HG03432 (cell line): ENCODE results near the gene KLK14.

ENCODE experiments used
- ATAC-seq: cut with Tn5 transposase; IDR thresholded peaks from one replicate; pipeline ENCODE4 v1.9.1; 2021; ENCODE audit warnings: mild to moderate bottlenecking, moderate library complexity; ENCODE audit not compliant: unreplicated experiment

The KLK14 gene

DNA sequence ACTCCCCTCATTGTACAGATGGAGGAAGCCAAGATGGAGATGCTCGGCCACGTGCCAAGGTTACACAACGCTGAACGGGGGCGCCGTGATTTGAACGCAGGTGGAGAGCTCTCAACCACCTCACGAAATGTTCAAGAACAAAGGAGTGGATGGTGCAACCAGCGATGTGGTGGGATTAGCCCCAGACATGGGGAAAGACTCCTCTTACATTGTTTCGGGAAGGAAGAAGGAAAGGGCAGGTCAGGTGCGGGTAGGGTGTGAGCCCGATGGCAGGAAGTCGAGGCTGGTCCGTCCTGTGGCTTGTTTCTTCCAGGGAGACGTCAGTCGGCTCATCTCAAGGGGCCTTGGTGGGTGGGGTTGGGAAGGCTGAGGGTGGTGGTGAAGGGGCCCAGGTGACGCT is 7.1 kb upstream of the KLK14 start:
- no peak for ATAC-seq

DNA sequence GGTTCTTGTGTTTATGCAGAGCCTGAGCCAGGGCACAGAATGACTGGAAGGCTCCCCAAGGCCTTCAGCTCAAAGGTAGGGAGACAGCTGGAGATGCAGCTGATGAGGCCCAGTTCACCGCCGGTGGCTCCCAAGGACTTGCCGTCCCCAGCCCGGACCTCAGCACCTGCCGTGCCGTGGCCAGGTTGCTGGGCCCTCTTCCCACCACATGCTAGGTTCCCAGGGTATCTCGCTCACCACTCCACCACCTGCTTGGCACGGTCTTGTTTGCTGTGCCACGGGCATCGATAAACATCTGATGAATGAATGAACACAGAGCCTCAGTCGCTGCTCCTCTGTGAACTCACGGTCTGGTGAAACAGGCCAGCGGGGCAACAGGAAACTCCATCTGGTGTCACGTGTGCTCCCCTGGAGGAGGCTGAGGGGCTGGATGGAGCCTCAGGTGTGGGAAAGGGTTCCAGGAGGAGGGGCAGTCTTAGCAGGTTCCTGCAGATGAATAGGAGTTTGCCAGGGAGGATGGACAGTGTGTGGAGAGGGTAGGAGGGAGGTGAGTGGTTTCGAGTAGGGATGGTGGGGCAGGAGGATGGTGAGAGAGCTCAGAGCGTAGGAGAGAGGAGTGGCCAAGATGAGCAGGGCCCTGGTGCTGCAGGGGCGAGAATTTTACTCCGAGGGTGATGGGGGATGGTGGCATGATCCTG is 3.6 kb upstream of the KLK14 start:
- ATAC-seq: no peak

DNA sequence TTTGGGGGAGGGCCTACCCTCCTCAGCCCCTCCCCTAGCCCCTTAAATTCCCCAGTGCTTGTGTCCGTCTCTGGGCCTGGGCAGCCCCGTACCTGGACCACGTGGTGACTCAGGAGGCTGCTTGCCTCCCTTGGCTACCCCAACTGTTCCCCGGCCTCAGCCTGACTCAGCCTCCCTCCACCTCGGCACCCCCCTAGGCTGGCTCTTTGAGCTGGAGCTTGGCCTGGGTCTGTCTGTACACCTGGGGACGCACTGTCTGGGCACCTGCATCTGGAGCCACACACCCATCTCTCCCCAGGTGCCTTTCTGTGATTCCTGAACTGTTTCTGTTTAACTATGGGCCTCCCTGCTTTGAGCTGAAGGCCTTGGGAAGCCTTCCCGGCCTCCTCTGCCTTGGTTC is 1.8 kb upstream of the KLK14 start:
- no peak for ATAC-seq

DNA sequence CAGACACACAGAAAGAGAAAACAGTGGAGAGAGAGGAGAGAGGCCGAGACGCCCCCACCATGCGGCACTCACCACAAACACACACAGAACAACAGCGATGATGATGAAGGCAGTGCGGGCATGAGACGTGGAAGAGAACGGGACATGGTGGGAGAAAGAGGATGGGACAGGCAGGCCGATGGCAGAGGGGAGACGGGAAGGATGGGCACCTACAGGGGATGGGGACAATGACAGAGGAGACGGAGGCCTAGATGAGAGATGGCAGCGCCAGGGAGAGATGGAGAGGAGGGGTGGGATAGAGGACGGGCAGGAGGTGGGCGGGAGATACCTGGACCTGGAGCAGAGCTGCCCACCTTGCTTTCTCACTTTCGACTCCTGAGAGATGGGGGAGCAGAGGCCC is 1.1 kb upstream of the KLK14 start:
- ATAC-seq: no peak

DNA sequence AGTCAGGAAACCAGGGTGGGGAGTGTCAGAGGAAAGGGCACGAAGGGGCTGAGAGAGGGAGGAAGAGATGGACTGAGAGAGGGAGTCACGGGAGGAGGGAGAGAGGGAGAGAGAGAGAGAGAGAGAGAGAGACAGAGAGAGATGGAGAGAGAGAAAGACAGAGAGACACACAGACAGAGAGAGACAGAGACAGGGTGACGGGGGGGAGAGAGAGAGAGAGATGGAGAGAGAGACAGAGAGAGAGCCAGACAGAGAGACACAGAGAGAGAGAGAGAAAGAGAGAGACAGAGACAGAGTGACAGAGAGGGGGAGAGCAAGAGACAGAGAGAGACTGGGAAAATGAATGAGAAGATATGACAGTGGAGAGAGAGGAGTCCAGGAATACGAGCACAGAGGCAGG is 494 bp upstream of the KLK14 start:
- no peak for ATAC-seq

DNA sequence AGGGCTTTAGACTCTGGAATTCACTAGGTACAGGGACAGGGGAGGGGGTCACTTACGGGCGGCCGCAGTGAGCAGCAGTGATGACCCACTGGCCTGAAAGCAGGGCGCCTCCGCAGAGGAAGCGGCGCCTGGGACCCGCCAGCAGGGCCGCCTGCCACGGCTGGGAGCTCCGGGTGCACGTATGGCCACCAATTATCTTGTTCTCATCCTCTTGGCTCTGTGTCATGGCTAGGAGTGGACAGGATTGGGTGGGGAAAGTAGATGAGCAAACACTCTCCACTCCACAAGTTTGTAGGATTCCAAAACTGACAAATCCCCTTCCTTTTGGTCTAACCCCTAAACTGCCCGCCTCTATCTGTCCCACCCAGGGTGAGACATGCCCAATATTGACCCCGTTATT is 1.2 kb downstream of the KLK14 start:
- no peak for ATAC-seq

DNA sequence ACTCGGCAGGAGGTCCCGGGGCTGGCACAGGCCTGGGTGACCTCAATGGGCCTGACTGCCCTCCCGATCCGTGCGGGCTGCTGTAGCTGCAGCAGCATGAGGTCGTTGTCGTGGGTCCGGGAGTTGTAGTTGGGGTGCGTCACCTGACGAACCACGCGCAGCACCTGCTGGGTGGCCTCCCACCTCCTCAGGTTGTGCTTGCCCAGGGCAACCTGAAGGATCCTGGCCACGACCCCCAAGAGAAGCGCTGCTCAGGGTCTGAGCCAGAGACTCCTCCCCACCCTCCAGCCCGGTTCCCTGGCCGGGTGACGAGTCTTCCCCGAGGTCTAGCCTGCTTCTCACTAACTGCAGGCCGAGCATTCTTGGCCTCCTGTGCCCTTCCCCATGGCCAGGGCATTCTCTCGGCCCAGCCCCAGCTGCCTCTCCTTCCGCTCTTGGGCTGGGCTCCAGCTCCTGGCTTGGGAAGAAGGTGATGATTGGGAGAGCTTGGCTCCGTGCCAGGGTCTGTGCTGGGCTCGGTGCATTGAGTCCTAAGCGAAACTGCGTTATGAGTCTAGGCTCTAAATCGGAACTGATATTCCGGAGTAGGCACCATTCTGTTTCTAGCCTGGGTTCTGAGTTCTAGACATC is 3.1 kb downstream of the KLK14 start:
- no peak for ATAC-seq

DNA sequence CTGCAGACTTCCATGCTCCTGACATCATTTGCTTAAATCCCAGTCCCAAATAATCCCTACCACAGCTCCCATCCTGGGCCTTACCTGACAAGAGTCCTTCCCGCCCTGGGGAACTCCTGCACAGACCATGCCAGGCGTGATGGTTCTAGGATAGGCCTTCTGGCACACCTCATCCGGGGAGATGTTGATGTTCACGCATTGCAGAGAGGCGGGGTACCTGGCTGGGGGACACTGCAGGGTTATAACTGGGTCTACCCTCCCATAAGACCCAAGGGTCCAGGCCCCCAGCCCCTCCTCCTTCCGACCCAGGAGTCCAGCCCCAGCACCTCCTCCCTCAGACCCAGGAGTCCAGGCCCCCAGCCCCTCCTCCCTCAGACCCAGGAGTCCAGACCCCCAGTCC is 4.0 kb downstream of the KLK14 start:
- ATAC-seq: no peak

DNA sequence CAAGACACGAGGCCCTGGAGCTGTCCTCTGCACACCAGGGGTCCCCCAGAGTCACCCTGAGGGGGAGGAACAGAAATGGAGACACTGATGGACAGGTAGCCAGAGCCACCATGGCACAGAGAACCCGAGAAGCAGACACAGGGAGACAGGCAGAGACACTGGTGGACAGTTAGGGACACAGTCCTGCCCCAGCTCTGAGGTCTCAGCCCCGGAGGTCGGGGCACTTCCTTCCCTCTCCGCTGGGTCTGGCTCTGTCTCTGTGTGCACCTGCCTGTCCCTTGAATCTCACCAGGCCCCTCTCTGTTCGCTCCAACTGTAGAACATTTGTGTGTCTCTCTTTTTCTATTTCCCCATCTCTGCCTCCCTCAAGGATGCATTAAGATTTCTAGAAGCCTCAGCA is 4.6 kb downstream of the KLK14 start:
- ATAC-seq: no peak

DNA sequence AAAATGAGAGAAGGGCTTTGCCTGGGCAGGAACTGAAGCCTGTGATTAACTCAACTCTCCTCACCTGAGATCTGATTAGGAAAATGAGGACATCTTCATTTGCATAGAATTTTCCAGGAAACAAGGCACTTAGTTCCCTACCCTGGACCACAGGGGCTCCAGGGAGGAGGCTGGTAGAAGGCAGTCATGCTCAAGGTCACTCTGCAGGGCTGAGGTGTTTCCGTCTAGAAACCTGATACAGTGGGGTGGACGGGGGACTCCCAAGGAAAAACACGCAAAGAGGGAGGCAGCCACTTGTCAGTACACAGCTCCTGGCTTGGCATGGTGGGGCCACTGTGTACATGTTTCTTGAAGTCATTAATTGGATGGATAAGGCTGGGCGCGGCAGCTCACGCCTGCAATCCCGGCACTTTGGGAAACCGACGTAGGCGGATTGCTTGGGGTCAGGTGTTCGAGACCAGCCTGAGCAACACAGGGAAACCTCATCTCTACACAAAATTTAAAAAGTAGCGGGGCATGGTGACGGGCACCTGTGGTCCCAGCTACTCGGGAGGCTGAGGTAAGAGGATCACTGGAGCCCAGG is 6.0 kb downstream of the KLK14 start:
- no peak for ATAC-seq

DNA sequence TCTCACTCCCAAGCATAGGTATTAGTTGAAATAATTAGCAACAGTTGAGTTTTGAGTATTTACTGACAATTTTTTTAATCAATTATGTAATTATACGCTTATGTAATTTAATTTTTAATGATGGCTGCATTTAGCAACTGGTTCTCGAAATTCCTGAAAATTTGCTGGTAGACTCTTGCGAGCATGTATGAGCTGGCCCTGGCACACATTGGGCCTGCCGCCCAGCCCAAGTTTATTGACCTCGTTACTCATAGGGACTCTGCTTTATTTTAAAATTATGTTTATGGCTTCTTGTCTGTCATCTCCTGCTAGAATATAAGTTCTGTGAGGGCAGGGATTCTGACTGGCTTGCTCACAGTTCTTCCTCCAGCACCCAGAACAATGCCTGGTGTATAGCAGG is 6.7 kb downstream of the KLK14 start:
- no peak for ATAC-seq

DNA sequence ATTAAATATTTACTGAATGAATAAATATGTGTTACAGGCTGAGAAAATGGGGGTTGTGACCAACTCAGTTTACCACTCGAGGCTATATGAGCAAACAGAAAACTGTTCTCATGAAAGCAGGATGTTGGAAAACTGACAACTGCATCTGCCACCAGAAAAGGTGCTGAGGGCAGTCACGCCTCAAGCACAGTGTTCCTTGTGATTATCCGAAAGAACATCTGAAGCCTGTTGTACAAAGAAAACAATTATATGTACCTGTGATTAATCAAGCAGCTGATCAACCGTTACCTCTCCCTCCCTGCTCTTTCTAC is 11.6 kb downstream of the KLK14 start:
- ATAC-seq: no peak

DNA sequence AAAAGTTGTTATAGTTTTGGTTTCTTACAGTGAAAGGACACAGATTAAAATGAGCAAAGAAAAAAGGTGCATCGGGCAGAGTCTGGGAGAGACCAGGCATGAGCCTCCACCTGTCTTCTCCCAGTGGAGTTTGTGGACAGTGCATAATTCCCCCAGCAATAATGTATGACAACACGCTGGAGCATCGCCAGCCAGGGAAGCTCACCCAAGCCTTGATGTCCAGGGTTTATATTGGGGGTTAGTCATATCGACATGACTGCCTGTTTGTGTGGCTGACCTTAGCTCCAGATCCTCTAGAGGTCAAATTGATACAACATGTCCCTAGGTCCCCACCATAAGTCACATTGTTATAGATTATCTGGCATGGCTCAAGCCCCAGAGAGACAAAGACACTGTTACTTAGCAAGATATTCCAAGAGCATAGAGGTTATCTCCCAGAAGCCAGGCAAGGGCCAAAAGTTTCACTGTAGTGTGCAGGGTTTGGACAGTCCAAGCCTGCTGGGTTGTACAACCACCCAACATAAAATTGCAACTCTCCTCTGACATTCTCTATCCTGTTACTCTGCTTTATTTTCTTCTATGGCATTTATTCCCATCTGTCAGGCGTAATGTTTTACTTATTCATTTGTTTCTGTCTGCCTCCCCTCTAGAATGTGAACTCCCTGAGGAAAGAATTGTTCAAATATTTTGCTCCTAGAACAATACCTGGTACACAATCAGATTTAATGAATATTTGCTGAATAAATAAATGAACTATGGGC is 12.2 kb downstream of the KLK14 start:
- no peak for ATAC-seq

DNA sequence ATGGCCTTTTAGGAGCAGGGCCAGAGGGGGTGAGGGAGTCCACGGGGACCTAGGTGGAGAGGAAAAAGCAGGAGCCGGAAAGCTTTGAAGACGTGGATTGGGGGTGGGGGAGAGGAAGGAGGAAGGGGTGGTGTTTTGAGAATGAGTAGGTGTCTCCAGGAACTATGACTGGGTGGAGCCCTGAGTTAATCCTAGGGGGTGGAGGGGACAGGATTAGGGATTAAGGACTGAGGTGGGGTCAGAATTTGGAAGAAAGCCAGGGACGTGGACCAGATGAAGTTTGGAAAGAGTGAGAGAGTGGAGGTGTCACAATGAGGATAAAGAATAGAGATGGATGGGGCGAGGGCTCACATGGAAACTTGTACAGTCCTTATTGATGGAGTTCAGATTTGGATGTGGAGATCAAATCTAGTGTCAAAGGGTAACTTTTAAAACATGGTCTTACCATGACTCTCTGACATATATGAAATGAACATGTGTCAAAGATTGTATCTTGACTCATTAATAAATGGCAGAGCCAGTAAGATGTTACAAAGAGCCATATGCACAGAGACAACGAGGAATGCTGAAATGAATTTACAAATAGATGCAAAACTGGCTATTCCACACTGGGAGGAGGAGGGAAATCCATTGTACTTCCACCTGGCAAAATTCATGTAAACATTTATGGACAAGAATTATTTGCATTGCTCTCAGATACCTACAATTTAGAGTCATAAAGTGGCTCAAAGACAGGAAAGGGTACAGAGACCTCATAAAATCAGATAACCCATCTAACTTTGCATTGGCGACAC is 16.1 kb downstream of the KLK14 start:
- no peak for ATAC-seq

DNA sequence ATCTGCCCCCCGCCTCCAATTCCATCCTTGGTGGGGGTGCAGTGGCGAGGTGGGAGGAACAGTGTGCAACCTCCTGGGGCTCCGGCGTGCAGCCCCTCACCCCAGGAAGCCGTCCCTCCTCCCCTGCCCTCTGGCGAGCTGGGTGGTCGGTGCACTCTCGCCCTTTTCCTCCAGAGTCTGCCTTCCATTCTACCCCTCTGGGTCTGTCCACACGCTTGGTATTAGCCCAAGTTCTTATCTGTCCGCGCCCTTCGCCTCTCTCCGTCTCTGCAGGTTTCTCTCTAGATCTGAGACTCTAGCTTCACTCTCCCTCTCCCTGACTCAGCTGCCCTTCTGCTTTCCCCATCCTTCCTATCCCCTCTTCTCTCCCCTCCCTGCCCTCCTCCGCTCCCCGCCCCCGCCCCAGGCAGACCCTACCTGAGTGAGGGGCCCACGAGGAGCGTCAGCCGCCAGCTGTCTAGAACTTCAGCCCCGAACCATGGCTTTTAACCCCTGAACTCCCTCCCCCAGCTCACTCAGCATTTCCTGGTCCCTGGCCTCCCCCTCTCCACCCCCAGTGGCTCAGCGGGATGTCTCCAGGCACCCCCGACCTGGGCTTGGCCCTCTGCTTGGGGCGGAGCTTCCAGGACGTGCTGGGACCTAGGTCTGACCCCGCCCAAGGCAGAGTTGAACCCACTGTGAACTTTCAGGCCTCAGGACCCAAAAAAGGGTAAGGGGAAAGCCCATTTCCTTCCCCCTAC is 17.3 kb downstream of the KLK14 start:
- no peak for ATAC-seq

DNA sequence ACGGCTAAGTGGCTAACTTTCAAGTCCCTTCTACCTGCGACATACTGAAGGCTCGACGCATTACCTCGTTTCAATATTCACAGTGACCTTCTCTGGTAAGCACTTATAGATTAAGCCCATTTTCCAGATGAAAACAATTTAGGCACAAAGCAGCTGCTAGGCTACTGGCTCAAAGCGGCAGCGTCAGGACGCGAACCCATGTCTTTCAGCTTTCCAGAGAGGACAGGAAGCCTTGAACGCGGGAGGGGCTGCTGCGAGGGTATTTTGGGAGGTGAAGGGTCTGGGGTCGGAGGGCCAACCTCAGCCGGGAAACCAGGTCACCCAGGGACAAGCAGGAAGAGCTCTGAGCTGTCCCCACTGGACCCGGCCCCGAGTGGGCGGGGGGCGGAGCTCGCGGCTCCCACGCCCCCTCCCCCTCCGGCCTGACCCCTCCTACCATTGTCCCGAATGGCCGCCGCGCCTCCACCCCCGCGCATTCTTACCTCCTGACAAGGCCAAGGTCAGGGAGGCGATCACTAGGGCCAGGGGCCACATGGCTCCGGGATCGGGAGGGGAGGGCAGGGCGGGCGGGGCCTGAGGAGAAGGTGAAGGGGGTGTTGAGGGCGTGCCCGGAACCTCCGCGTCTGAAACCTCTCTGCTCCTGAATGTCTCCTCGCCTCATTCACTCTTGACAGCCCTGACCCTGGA is 18.0 kb downstream of the KLK14 start, which contains the start of gene KLK13:
Gene KLK13 (minus strand): TSS at position 559 of the 687 bp plus-strand sequence. CDS start 25 bp downstream, at position 534.
- no peak for ATAC-seq

DNA sequence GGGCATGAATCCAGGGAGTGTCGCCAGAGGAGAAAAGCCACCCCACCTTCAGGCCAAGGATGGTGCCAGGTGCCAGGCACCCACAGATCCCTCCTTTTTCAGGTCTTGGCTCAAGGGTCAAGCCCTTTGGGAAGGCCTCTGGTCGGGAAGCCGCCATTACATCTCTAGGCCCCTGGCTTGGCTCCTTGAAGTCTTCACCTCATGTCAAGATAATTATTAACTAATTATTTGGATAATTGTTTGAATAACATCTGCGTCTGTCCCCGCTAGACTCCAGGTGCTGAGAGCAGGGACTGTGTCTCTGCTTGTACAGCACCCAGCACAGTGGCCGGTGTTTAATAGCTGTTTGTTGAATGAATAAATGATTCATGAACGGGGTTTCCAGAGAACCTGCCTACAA is 19.0 kb downstream of the KLK14 start:
- no peak for ATAC-seq

DNA sequence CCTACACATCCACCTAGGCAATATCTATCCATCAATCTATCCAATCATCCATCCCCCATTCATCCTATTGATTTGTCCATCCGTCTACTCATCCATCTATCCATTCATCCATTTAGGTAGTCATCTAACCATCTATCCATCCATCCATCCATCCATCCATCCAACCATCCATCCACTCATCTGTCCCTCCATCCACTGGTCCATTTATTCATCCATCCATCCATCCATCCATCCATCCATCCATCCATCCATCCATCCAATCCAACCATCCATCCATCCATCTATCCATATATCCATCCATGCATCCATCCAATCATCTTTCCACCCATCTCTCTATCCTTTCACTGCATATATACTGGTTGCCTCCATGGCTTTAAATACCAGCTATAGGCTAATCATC is 21.7 kb downstream of the KLK14 start:
- no peak for ATAC-seq

DNA sequence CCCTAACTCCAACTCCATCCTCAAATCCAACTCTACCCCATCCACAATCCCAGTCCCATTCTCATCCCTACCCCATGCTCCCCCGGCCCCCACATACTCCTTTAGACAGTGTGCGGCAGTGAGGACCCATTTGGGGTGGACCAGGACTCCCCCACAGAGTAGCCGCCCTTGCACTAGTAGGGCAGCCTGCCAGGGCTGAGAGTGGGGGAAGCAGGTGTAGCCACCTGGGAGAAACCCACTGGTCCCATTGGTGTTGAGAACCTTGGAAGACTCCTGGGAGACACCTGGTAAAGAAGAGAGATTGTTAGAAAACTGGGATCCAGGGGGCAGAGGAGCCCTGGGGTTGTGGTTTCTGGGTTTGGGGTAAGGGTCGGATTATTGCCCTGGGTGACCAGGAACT is 22.4 kb downstream of the KLK14 start:
- no peak for ATAC-seq

DNA sequence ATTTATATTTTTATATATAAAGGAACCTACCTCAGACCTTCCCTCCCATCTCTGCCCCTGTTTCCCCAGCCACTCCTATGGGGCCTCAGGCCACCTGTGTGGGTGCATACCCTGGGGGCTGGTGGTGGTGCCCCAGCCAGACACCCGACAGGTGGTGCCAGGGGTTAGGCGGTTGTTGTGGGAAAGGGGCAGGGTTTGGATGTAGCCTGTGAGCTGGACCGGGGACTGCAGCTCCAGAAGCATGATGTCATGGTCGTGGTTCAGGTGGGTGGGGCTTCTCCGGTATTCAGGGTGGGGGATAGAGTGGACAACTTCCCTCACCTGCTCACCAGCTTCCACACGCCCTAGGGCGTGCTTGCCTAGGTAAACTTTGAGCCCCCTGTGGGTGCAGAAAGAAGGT is 23.0 kb downstream of the KLK14 start:
- no peak for ATAC-seq
